Endothelial cell of umbilical vein (primary cell): ENCODE results near the gene CSPG5. TPM values are rescaled to one million over a fixed set of nuclear protein-coding genes. Genes with fewer than 3 reads are reported as not detected.

Source experiments
- BruUV-seq: library from RNA; stranded (reverse); fragments of 400-500 nt; replicated peaks from 2 replicates; lab custom pipeline; 2021; lab: Mats Ljungman, UMichigan
- CTCF ChIA-PET: fragments of 300-600, 350-600 bp; sonication (Branson Sonifier 250); formaldehyde crosslinking; loops from one replicate; lab custom pipeline; 2021; ENCODE audit warnings: antibody characterized with exemption, inconsistent platforms; lab: Charles Lee
- POLR2A ChIA-PET: fragments of 300-600, 350-600 bp; sonication (Branson Sonifier 250); formaldehyde crosslinking; loops from one replicate; lab custom pipeline; 2021; ENCODE audit warnings: antibody characterized with exemption, inconsistent platforms; lab: Charles Lee
- DNase-seq: peaks from one replicate; pipeline ENCODE4 v3.0.0-alpha.2; 2011; ENCODE audit warnings: low read depth, low spot score
- FAIRE-seq: peaks from 2 replicates; lab custom pipeline; 2011; peaks lifted over from hg19 to GRCh38; lab: Jason Lieb, UNC
- H2AFZ ChIP-seq: 2 replicates; pipeline ENCODE4 v1.6.0; 2012; ENCODE audit warnings: low read depth, low read length, control low read depth, inconsistent platforms
- H3K27ac ChIP-seq: 2 replicates; pipeline ENCODE4 v1.5.1; 2011; ENCODE audit warnings: low read depth, mild to moderate bottlenecking, control low read depth, low read length, moderate library complexity; ENCODE audit not compliant: insufficient read depth
- H3K27me3 ChIP-seq, 2 experiments: 2 replicates each; pipeline versions ENCODE4 v1.6.0 to v1.6.1; 2011; ENCODE audit warnings: low read length in 2 of 2, mixed read lengths in 1 of 2; ENCODE audit not compliant: control insufficient read depth in 2 of 2, insufficient read depth in 2 of 2
- H3K36me3 ChIP-seq, 2 experiments: 2 replicates in 1 of 2; 3 replicates in 1 of 2; pipeline ENCODE4 v1.5.1; 2011; ENCODE audit warnings: low read length in 2 of 2, mild to moderate bottlenecking in 1 of 2, moderate library complexity in 1 of 2; ENCODE audit not compliant: control insufficient read depth in 2 of 2, insufficient read depth in 2 of 2; ENCODE audit errors: extremely low read depth in 1 of 2
- H3K4me1 ChIP-seq: 3 replicates; pipeline ENCODE4 v1.5.1; 2011; ENCODE audit warnings: mild to moderate bottlenecking, low read length; ENCODE audit not compliant: control insufficient read depth, insufficient read depth; ENCODE audit errors: extremely low read depth
- H3K4me2 ChIP-seq: 2 replicates; pipeline ENCODE4 v1.6.1; 2011; ENCODE audit warnings: low read length, control low read depth, mixed read lengths; ENCODE audit not compliant: insufficient read depth
- H3K4me3 ChIP-seq, 3 experiments: fragments of 200-600 bp in 1 of 3; sonication (generic), shearing (Covaris generic) in 1 of 3; replicated peaks in 1 of 3; 2 replicates each; pipeline ENCODE4 v1.5.1; 2011 to 2016; ENCODE audit warnings: control low read depth in 3 of 3, low read length in 3 of 3, mild to moderate bottlenecking in 2 of 3, inconsistent platforms in 1 of 3, low read depth in 1 of 3, moderate library complexity in 1 of 3; ENCODE audit not compliant: insufficient read depth in 1 of 3
- H3K79me2 ChIP-seq: 2 replicates; pipeline ENCODE4 v1.6.0; 2012; ENCODE audit warnings: low read length, inconsistent platforms; ENCODE audit not compliant: control insufficient read depth, insufficient read depth
- H3K9ac ChIP-seq: replicated peaks from 2 replicates; pipeline ENCODE3; 2011; ENCODE audit warnings: low read length, control low read depth; ENCODE audit not compliant: insufficient read depth; ENCODE audit errors: extremely low read depth
- H3K9me1 ChIP-seq: replicated peaks from 3 replicates; pipeline ENCODE4 v1.6.0; 2011; ENCODE audit warnings: mild to moderate bottlenecking, low read length; ENCODE audit not compliant: control insufficient read depth, insufficient read depth; ENCODE audit errors: extremely low read depth
- H3K9me3 ChIP-seq: replicated peaks from 2 replicates; pipeline ENCODE4 v1.5.1; 2012; ENCODE audit warnings: low read length, inconsistent platforms; ENCODE audit not compliant: control insufficient read depth, insufficient read depth
- H4K20me1 ChIP-seq: replicated peaks from 2 replicates; pipeline ENCODE3; 2011; ENCODE audit warnings: mild to moderate bottlenecking, low read length; ENCODE audit not compliant: control insufficient read depth, insufficient read depth; ENCODE audit errors: extremely low read depth
- EZH2 ChIP-seq: IDR thresholded peaks from 2 replicates; pipeline ENCODE4 v1.6.1; 2012; ENCODE audit warnings: borderline replicate concordance, low read depth, mild to moderate bottlenecking, moderate library complexity, low read length, inconsistent platforms; ENCODE audit not compliant: severe bottlenecking
- FOS ChIP-seq: IDR thresholded peaks from 2 replicates; pipeline ENCODE4 v1.6.1; 2011; ENCODE audit warnings: mild to moderate bottlenecking, low read length, moderate library complexity, borderline replicate concordance; ENCODE audit not compliant: insufficient read depth
- GATA2 ChIP-seq: IDR thresholded peaks from 2 replicates; pipeline ENCODE4 v1.7.0; 2011; ENCODE audit warnings: low read depth, mild to moderate bottlenecking, moderate library complexity, mixed read lengths, low read length; ENCODE audit not compliant: insufficient read length, insufficient read depth
- JUN ChIP-seq: IDR thresholded peaks from 2 replicates; pipeline ENCODE4 v1.6.1; 2011; ENCODE audit warnings: borderline replicate concordance, low read depth; ENCODE audit not compliant: insufficient read length, insufficient read depth
- MYC ChIP-seq: IDR thresholded peaks from one replicate; pipeline ENCODE4 v1.6.1; 2011; ENCODE audit warnings: mild to moderate bottlenecking, low read depth, low read length
- POLR2A ChIP-seq: IDR thresholded peaks from 2 replicates; pipeline ENCODE4 v1.6.1; 2012; ENCODE audit warnings: low read depth, mild to moderate bottlenecking, control low read depth, low read length
- POLR2AphosphoS5 ChIP-seq: IDR thresholded peaks from 2 replicates; pipeline ENCODE4 v1.6.1; 2012; ENCODE audit warnings: low read depth, mild to moderate bottlenecking, control low read depth, low read length, moderate library complexity; ENCODE audit not compliant: insufficient read depth
- dilution Hi-C: fragments of 300-500 bp; cut with MboI; formaldehyde crosslinking; loops from one replicate; pipeline ENCODE4 v1.15.0; 2019; ENCODE audit warnings: low sequenced_read_pairs; ENCODE audit not compliant: extremely low pct_ligation_motif_present
- intact Hi-C: fragments of 100-400 bp; cut with micrococcal nuclease; formaldehyde crosslinking; loops from one replicate; pipeline ENCODE4 v1.10.0; 2022
- polyA plus RNA-seq, 4 experiments: library from polyadenylated mRNA; depleted of rRNA in 3 of 4; stranded (reverse) in 3 of 4; unstranded in 1 of 4; fragments of >200 nt; gene quantifications; 2 replicates each; pipeline versions ENCODE4 v1.2.1 to v1.2.3, GENCODE V29; 2011 to 2012; ENCODE audit warnings: missing spikeins in 1 of 4
- total RNA-seq: library from RNA; stranded (reverse); gene quantifications from 2 replicates; pipeline ENCODE4 v1.2.3, GENCODE V29; 2021
- TF ChIP-seq, protein P1 (sequence below): IDR thresholded peaks from 2 replicates; pipeline ENCODE4 v1.6.1; 2011; ENCODE audit not compliant: insufficient read depth, insufficient read length
- TF ChIP-seq, protein P2 (sequence below), 2 donors: IDR thresholded peaks; 1 replicate in 1 of 2; 2 replicates in 1 of 2; pipeline ENCODE4 v1.5.1; 2011; ENCODE audit warnings: low read length in 2 of 2, mild to moderate bottlenecking in 2 of 2, moderate library complexity in 2 of 2, control low read depth in 1 of 2, inconsistent platforms in 1 of 2, low read depth in 1 of 2; ENCODE audit not compliant: insufficient read depth in 1 of 2; ENCODE audit errors: extremely low read depth in 1 of 2

Gene CSPG5
- total and polyA plus RNA-seq, 2 donors (not counting 3 experiments of a cell fraction or from before 2014, with no cell fraction given) = 0.32 to 0.55 TPM

DNA sequence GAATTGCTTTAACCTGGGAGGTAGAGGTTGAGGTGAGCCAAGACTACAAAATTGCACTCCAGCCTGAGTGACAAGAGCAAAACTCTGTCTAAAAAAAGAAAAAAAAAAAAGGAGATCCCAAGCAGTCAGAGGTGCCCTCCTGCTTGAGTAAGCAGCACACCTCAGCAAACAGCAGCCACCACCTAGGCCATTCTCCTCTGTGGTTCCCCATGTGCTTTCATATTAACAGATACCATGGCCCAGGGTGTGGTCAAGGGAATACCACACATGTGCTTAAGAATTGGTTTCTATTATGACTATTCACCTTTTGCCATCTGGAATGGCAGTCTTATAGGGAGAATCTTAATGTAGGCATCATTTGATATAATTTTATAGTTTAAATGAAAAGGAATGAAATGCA is 24.7 kb upstream of the CSPG5 start:
- no peaks in the 10 kb centered on the region for H4K20me1 ChIP-seq
- H3K4me1 ChIP-seq = peaks cover 5% of the 10 kb centered on the region
- no peak overlapping the region for H3K4me3 ChIP-seq
- H3K36me3 ChIP-seq = peaks cover 6% of the 10 kb centered on the region in 2 experiments
- H3K27me3 ChIP-seq = no peaks in the 10 kb centered on the region
- no peak for TF ChIP-seq FOS
- TF ChIP-seq POLR2A = no peak
- no peak for TF ChIP-seq GATA2
- no peak for TF ChIP-seq MYC
- H3K9me1 ChIP-seq = no peaks in the 10 kb centered on the region
- DNase-seq (no peak), FAIRE-seq (no peak)
- H2AFZ ChIP-seq = no peak overlapping the region
- ChIA-PET POLR2A (no interaction called here), CTCF (interaction anchor here (1.1 to 1.2 kb wide), 2 partner anchors 10 to 14 kb away, joined by 3 to 5 read pairs; no protein-coding TSS in a partner anchor)
- no TSS peak for BruUV-seq
- H3K4me2 ChIP-seq = no peak overlapping the region
- dilution Hi-C loops (no loop called here), intact Hi-C loops (no loop called here)
- H3K79me2 ChIP-seq = no peaks in the 10 kb centered on the region
- no peak overlapping the region for H3K27ac ChIP-seq
- no peak overlapping the region for H3K9ac ChIP-seq
- no peaks in the 10 kb centered on the region for H3K9me3 ChIP-seq

GRCh38 chr3:47601281-47601680 is 22.6 kb upstream of the CSPG5 start:
- no peaks in the 10 kb centered on the region for H3K9me3 ChIP-seq
- no peak overlapping the region for H3K27ac ChIP-seq
- TF ChIP-seq POLR2A = no peak
- TF ChIP-seq EZH2 = no peak
- no peak for TF ChIP-seq POLR2AphosphoS5
- no peak for TF ChIP-seq FOS
- no peak for TF ChIP-seq MYC
- TF ChIP-seq, protein P1, sequence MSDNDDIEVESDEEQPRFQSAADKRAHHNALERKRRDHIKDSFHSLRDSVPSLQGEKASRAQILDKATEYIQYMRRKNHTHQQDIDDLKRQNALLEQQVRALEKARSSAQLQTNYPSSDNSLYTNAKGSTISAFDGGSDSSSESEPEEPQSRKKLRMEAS = no peak
- TF ChIP-seq JUN = no peak
- TF ChIP-seq, protein P2, sequence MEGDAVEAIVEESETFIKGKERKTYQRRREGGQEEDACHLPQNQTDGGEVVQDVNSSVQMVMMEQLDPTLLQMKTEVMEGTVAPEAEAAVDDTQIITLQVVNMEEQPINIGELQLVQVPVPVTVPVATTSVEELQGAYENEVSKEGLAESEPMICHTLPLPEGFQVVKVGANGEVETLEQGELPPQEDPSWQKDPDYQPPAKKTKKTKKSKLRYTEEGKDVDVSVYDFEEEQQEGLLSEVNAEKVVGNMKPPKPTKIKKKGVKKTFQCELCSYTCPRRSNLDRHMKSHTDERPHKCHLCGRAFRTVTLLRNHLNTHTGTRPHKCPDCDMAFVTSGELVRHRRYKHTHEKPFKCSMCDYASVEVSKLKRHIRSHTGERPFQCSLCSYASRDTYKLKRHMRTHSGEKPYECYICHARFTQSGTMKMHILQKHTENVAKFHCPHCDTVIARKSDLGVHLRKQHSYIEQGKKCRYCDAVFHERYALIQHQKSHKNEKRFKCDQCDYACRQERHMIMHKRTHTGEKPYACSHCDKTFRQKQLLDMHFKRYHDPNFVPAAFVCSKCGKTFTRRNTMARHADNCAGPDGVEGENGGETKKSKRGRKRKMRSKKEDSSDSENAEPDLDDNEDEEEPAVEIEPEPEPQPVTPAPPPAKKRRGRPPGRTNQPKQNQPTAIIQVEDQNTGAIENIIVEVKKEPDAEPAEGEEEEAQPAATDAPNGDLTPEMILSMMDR (IDR thresholded peaks at IDR 0.05; ENCODE audit: extremely low read depth in 1 of 2, insufficient read depth in 1 of 2, low read depth in 1 of 2, low read length in 2 of 2) = no peak
- TF ChIP-seq GATA2 = no peak
- H3K4me3 ChIP-seq = no peak overlapping the region
- peaks cover 3% of the 10 kb centered on the region for H3K4me1 ChIP-seq
- peaks cover 0 to 10% of the 10 kb centered on the region in 2 experiments for H3K36me3 ChIP-seq
- no TSS peak for BruUV-seq
- H3K9ac ChIP-seq = no peak overlapping the region
- dilution Hi-C loops = no loop called here
- no peaks in the 10 kb centered on the region for H3K9me1 ChIP-seq
- ChIA-PET POLR2A (no interaction called here), CTCF (interaction anchor here (1.1 to 2.6 kb wide), 2 partner anchors 12 to 79 kb away, joined by 3 to 12 read pairs; no protein-coding TSS in a partner anchor)
- H3K4me2 ChIP-seq = no peak overlapping the region
- no peak overlapping the region for H2AFZ ChIP-seq
- no peak for FAIRE-seq
- H3K79me2 ChIP-seq = no peaks in the 10 kb centered on the region
- intact Hi-C loops = no loop called here
- no peaks in the 10 kb centered on the region for H4K20me1 ChIP-seq
- DNase-seq = no peak
- H3K27me3 ChIP-seq = no peaks in the 10 kb centered on the region
